GM19238 (cell line): ENCODE measurements around the gene DNAH1.

ENCODE experiments used
- DNase-seq: peaks from one replicate; pipeline ENCODE4 v3.0.0; 2011; ENCODE audit warnings: low spot score; ENCODE audit not compliant: insufficient read length

DNAH1 gene

DNA sequence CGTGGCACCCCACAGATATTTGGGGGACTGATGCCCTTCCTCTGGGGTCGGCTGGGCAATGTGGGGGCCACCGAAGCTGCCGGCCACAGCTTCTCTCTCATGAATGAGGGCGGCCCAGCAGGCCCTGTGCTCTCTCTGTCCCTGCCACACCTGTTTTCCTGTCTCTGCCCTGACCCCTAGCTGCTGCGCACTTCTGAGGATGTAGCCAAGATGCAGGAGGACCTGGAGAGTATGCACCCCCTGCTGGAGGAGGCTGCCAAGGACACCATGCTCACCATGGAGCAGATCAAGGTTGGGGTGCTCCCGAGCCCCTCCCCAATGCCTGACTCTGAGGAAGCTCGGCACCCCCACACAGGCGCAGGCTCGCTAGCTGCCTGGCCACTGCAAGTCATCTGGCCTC lies 69.0 kb downstream of the DNAH1 start:
- peak; percentile 61 for DNase-seq

DNA sequence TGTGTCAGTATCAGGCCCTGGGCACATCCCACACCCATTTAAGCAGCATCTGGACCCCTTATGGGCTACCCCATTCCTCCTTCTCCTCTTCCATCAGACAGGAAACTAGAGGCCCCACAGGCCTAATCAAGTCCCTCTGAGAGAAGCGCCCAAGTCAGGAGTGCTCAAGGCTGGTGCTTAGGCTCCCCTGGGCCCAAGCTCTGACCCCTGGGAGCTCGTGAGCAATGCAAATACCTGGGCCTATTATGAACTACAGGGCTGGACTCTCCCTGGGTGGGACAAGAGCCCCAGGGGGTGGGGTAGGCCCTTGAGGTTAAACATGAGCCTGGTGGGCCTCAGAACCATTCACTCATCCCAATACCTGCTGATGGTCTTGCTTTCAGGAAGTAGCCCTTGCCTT lies 71.4 kb downstream of the DNAH1 start:
- no peak for DNase-seq

DNA sequence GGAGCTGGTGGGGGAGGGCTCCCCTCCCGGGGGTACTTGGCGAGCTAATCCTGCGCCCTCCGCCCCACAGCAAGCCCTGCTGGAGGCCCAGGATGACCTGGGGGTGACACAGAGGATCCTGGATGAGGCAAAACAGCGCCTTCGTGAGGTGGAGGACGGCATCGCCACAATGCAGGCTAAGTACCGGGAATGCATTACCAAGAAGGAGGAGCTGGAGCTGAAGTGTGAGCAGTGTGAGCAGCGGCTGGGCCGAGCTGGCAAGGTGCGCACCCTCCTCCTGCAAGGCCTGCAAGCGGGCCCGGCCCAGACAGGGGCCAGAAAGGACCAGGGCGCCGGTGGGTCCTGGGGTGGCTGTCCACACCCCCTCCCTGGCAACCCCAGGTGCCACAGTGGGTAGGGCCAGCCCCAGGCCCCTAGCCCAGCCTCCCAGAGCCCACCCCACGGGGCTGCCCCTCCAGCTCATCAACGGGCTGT lies 72.3 kb downstream of the DNAH1 start:
- DNase-seq = no peak

DNA sequence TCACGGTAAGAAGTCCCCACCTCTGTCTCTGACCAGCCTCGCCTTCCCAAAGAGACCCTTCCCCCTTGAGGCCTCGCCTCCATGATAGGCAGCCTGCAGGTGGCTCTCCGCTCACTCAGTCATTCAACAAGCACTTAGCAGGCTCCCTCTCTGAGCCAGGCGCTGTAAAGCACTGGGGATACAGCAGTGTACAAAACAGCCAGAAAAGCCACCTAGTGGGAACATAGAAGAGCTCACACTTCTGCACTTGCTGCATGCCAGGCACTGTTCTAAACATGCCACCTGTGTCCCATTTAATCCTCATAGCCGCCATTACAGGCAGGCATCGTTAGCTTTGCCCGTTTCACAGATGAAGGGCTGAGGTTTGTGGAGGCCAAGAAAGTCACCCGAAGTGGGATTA lies 72.8 kb downstream of the DNAH1 start:
- no peak for DNase-seq

GRCh38 chr3:52391096-52391495 lies 75.0 kb downstream of the DNAH1 start:
- no peak for DNase-seq

GRCh38 chr3:52392216-52392930 lies 76.3 kb downstream of the DNAH1 start:
- DNase-seq = no peak

DNA sequence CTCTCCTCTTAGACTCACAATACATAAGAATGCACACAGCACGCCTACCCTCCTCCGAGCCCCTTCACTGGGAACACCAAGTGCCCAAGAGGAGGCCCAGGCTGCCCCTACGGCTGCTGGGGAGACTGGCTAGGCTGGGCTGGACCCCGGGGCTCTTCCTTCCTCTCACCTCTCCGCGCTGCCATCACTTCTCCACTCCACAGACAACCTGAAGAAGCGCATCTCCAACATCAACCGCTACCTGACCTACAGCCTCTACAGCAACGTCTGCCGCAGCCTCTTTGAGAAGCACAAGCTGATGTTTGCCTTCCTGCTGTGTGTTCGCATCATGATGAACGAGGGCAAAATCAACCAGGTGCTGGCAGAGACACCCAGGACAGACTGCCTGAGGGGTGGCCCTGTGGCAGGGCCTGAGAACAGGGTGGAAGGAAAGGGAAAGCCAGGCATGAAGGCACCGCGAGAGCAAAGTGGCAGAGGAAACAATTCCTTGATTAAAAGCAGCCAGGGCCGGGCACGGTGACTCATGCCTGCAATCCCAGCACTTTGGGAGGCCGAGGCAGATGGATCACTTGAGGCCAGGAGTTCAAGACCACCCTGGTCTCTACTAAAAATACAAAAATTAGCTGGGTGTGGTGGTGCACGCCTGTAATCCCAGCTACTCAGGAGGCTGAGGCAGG lies 77.2 kb downstream of the DNAH1 start:
- DNase-seq = no peak

- no peak for DNase-seq
Measured at GRCh38 chr3:52393959-52394670, 78.0 kb downstream of the DNAH1 start.

DNA sequence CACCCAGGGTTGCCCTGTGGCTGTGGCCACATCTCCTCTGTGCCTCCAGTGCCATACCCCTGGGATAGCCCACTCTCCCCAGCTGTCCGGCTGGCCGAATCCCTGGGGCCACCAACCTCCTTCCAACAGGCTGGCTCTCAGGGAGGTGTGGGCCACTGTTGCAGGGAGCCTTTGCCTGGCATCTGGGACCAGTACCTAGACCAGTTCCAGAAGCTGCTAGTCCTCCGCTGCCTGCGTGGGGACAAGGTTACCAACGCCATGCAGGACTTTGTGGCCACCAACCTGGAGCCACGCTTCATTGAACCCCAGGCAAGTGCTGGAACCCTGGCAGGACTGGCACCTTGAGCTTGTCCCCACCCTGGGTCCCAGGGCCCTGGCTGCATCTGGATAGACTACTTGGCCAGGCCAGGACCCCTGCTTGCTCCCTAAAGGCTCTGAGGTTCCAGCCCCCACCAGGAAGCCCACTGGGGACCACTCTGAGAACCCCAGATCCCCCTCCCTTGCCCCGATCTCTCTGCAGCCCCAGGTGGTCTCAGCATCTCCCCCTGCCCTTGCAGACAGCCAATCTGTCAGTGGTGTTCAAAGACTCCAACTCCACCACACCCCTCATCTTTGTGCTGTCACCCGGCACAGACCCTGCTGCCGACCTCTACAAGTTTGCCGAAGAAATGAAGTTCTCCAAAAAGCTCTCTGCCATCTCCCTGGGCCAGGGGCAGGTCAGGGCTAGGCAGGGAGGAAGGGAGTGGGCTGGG lies 78.8 kb downstream of the DNAH1 start:
- no peak for DNase-seq

- DNase-seq = no peak
Measured at GRCh38 chr3:52395503-52395865, 79.4 kb downstream of the DNAH1 start.

DNA sequence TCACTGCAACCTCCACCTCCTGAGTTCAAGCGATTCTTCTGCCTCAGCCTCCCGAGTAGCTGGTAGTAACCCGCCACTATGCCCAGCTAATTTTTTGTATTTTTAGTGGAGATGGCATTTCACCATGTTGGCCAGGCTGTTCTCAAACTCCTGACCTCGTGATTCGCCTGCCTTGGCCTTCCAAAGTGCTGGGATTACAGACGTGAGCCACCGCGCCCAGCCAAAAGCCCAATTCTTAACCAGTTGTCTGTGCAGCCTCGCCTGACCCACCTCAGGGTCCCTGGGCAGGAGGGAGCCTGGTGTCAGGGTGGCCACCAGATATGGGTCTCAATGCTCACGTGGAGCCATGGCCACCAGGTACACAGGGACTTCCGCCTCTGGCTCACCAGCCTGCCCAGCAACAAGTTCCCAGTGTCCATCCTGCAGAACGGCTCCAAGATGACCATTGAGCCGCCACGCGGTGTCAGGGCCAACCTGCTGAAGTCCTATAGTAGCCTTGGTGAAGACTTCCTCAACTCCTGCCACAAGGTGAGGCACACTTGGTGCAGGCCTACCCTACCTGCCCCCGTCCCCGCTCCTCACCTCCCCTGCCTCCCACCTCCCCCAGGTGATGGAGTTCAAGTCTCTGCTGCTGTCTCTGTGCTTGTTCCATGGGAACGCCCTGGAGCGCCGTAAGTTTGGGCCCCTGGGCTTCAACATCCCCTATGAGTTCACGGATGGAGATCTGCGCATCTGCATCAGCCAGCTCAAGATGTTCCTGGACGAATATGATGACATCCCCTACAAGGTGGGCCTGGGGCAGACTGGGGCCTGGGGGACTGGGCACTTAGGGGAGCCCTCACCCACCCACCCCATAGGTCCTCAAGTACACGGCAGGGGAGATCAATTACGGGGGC lies 80.1 kb downstream of the DNAH1 start:
- no peak for DNase-seq

- no peak for DNase-seq
Measured at GRCh38 chr3:52396907-52397591, 80.9 kb downstream of the DNAH1 start.

DNA sequence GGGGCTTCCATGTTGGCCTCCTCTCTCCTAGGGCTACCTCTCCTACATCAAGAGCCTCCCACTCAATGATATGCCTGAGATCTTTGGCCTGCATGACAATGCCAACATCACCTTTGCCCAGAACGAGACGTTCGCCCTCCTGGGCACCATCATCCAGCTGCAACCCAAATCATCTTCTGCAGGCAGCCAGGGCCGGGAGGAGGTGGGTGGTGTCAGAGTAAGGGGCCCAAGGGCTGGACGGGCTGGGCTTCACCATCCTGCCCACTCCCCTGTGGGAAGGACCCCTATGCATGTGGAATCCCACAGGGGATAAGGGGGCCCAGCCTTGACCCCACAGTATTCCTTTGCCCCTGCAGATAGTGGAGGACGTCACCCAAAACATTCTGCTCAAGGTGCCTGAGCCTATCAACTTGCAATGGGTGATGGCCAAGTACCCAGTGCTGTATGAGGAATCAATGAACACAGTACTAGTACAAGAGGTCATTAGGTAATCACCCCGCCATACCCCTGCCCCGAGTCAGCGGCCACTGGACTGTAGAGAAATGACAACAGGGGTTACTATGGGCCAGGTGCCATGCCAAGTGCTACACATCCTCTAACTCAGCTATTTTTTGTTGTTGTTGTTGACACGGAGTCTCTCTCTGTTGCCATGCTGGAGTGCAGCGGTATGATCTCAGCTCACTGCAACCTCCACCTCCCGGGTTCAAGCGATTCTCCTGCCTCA lies 81.7 kb downstream of the DNAH1 start:
- no peak for DNase-seq

- DNase-seq = no peak
Measured at GRCh38 chr3:52398670-52399081, 82.6 kb downstream of the DNAH1 start.

- no peak for DNase-seq
Measured at GRCh38 chr3:52399131-52399530, 83.0 kb downstream of the DNAH1 start.

GRCh38 chr3:52399593-52399992 lies 83.5 kb downstream of the DNAH1 start:
- no peak for DNase-seq

DNA sequence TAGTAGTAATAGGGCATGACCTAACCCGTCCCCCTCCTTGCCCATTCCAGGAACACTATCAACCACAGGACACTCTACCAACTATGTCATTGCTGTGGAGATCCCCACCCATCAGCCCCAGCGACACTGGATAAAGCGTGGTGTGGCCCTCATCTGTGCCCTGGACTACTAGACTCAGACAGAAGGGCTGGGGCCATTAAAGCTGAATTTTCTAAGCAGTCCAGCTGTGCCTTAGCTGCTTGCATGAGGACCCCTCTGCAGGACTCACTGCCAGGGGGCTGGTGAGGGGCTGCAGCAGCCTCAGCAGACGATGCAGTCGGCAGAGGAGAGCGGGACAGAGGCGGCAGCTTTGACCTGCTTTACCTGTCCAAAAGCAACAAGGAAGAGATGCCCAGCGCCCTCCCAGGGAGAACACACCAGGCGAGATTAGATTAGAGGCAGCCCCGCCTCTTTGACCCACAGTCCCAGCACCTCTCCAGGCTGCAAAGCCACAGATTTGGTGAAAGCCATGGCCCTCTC lies 84.2 kb downstream of the DNAH1 start:
- DNase-seq = no peak

- no peak for DNase-seq
Measured at GRCh38 chr3:52401021-52401420, 84.9 kb downstream of the DNAH1 start.

DNA sequence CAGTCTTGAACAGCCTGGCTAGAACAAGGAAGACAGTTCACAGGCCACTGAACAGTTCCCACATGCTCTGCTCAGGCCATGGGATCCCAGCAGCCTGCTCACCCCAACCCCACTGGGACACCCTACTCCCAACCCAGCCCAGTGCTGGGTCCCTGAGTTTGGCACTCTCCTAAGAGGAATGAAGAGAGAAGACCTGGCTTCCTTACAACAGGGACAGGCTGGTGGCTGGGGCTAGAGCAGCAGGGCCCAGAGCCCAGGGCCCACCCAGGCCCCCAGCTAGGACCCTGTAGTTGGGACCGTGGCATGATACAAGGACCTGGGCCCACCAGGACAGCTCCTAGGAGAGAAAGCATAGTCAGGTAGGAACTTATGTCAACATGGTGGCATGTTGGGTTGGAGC lies 85.4 kb downstream of the DNAH1 start:
- DNase-seq = no peak
